Measurements from ENCODE around the gene GRID2.

DNA sequence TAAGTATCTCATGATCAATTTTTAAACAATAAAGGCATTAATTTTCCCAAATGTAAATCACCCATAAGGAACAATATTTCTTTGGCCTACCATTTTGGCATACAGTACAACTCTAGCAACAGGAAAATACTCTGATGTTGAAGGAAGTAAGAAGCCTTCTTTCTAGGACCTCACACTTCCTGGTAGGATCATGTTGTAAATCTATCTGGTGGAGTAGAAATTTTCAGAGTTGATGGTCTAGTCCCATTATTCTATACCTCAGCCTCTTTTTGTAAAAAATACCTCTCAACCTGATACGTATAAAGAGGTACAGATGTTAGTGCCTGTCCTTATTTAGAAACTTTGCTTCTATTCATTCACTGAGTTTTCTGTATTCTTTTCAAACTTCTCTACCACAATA lies 40.2 kb upstream of the GRID2 start:
- TF ChIP-seq EZH2 (conservative IDR thresholded peaks at IDR 0.05; ENCODE audit: low read depth, low read length) (no peak), ZNF652 (CRISPR knock-in tag; IDR thresholded peaks at IDR 0.05; ENCODE audit: borderline replicate concordance, low read depth) (no peak), ZNF670 (CRISPR knock-in tag; IDR thresholded peaks at IDR 0.05; ENCODE audit: borderline replicate concordance) (no peak), ATF1 (CRISPR knock-in tag; IDR thresholded peaks at IDR 0.05) (no peak), FOXK1 (CRISPR knock-in tag; IDR thresholded peaks at IDR 0.05; ENCODE audit: borderline replicate concordance, low read depth) (no peak)
- TF ChIP-seq, protein P1, sequence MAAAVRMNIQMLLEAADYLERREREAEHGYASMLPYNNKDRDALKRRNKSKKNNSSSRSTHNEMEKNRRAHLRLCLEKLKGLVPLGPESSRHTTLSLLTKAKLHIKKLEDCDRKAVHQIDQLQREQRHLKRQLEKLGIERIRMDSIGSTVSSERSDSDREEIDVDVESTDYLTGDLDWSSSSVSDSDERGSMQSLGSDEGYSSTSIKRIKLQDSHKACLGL (CRISPR knock-in tag; IDR thresholded peaks at IDR 0.05) = no peak
- TF ChIP-seq, protein P2, sequence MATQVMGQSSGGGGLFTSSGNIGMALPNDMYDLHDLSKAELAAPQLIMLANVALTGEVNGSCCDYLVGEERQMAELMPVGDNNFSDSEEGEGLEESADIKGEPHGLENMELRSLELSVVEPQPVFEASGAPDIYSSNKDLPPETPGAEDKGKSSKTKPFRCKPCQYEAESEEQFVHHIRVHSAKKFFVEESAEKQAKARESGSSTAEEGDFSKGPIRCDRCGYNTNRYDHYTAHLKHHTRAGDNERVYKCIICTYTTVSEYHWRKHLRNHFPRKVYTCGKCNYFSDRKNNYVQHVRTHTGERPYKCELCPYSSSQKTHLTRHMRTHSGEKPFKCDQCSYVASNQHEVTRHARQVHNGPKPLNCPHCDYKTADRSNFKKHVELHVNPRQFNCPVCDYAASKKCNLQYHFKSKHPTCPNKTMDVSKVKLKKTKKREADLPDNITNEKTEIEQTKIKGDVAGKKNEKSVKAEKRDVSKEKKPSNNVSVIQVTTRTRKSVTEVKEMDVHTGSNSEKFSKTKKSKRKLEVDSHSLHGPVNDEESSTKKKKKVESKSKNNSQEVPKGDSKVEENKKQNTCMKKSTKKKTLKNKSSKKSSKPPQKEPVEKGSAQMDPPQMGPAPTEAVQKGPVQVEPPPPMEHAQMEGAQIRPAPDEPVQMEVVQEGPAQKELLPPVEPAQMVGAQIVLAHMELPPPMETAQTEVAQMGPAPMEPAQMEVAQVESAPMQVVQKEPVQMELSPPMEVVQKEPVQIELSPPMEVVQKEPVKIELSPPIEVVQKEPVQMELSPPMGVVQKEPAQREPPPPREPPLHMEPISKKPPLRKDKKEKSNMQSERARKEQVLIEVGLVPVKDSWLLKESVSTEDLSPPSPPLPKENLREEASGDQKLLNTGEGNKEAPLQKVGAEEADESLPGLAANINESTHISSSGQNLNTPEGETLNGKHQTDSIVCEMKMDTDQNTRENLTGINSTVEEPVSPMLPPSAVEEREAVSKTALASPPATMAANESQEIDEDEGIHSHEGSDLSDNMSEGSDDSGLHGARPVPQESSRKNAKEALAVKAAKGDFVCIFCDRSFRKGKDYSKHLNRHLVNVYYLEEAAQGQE (IDR thresholded peaks at IDR 0.05; ENCODE audit: borderline replicate concordance in 1 of 2, low read depth in 1 of 2, low read length in 2 of 2) = no peak
- TF ChIP-seq, protein P3, sequence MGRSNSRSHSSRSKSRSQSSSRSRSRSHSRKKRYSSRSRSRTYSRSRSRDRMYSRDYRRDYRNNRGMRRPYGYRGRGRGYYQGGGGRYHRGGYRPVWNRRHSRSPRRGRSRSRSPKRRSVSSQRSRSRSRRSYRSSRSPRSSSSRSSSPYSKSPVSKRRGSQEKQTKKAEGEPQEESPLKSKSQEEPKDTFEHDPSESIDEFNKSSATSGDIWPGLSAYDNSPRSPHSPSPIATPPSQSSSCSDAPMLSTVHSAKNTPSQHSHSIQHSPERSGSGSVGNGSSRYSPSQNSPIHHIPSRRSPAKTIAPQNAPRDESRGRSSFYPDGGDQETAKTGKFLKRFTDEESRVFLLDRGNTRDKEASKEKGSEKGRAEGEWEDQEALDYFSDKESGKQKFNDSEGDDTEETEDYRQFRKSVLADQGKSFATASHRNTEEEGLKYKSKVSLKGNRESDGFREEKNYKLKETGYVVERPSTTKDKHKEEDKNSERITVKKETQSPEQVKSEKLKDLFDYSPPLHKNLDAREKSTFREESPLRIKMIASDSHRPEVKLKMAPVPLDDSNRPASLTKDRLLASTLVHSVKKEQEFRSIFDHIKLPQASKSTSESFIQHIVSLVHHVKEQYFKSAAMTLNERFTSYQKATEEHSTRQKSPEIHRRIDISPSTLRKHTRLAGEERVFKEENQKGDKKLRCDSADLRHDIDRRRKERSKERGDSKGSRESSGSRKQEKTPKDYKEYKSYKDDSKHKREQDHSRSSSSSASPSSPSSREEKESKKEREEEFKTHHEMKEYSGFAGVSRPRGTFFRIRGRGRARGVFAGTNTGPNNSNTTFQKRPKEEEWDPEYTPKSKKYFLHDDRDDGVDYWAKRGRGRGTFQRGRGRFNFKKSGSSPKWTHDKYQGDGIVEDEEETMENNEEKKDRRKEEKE (IDR thresholded peaks at IDR 0.05) = no peak
- TF ChIP-seq, protein P4, sequence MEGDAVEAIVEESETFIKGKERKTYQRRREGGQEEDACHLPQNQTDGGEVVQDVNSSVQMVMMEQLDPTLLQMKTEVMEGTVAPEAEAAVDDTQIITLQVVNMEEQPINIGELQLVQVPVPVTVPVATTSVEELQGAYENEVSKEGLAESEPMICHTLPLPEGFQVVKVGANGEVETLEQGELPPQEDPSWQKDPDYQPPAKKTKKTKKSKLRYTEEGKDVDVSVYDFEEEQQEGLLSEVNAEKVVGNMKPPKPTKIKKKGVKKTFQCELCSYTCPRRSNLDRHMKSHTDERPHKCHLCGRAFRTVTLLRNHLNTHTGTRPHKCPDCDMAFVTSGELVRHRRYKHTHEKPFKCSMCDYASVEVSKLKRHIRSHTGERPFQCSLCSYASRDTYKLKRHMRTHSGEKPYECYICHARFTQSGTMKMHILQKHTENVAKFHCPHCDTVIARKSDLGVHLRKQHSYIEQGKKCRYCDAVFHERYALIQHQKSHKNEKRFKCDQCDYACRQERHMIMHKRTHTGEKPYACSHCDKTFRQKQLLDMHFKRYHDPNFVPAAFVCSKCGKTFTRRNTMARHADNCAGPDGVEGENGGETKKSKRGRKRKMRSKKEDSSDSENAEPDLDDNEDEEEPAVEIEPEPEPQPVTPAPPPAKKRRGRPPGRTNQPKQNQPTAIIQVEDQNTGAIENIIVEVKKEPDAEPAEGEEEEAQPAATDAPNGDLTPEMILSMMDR (CRISPR knock-in tag; IDR thresholded peaks at IDR 0.05) = no peak

All from HepG2 (cell line).